HFFc6 (cell line): ENCODE results near the gene CHMP5. TPM values are rescaled to one million over a fixed set of nuclear protein-coding genes. Genes with fewer than 3 reads are reported as not detected.
A peak's percentile ranks its signal among the peaks of the same experiment; 100 is the strongest.

ENCODE experiments used
- DNase-seq: peaks from one replicate; pipeline ENCODE4 v3.0.0-alpha.2; 2018
- H3K27ac Mint-ChIP-seq: 2 replicates; pipeline ENCODE4 v1.8.0; 2020; ENCODE audit warnings: mild to moderate bottlenecking, mixed read lengths
- H3K27me3 Mint-ChIP-seq: 2 replicates; pipeline ENCODE4 v1.8.0; 2021; ENCODE audit warnings: mild to moderate bottlenecking, moderate library complexity, mixed read lengths; ENCODE audit not compliant: insufficient read depth
- H3K36me3 Mint-ChIP-seq: 2 replicates; pipeline ENCODE4 v1.8.0; 2021; ENCODE audit warnings: low read depth, mixed read lengths
- H3K4me1 Mint-ChIP-seq: 2 replicates; pipeline ENCODE4 v1.8.0; 2020; ENCODE audit warnings: low read depth, mixed read lengths
- H3K4me3 Mint-ChIP-seq: 2 replicates; pipeline ENCODE4 v1.8.0; 2020; ENCODE audit warnings: mild to moderate bottlenecking, moderate library complexity, mixed read lengths
- H3K9me3 Mint-ChIP-seq: 2 replicates; pipeline ENCODE4 v1.8.0; 2020; ENCODE audit warnings: mild to moderate bottlenecking, mixed read lengths
- long read RNA-seq: library from polyadenylated mRNA; unstranded; transcript quantifications from one replicate; pipeline ENCODE4 v2.0.0, GENCODE V29; 2019
- total RNA-seq, 6 experiments: library from RNA; stranded (reverse); fragmentation: NEBNext Ultra II Directional; extraction: Animal tissue kit (Norgen Biotek cat#: 25700); gene quantifications; 2 replicates in 1 of 6; 3 replicates in 5 of 6; pipeline ENCODE4 v1.2.3, GENCODE V29; 2021
- TF ChIP-seq, protein P1 (sequence below): fragments of 200-600 bp; sonication (generic); IDR thresholded peaks from 2 replicates; pipeline ENCODE4 v1.5.0; 2021; ENCODE audit warnings: antibody characterized with exemption, mild to moderate bottlenecking

The CHMP5 gene
- total RNA-seq = 10 to 100 TPM; 75.5 to 90.2 (median 78.8) TPM
- long read RNA-seq, transcript CHMP5-201 (8 exons, 1,477 nt) = major isoform, 215 of 228 reads
- long read RNA-seq, partial matches to known transcripts = 6 of 228 reads
- long read RNA-seq, other reads (novel, unspliced or antisense) = 7 of 228 reads

DNA sequence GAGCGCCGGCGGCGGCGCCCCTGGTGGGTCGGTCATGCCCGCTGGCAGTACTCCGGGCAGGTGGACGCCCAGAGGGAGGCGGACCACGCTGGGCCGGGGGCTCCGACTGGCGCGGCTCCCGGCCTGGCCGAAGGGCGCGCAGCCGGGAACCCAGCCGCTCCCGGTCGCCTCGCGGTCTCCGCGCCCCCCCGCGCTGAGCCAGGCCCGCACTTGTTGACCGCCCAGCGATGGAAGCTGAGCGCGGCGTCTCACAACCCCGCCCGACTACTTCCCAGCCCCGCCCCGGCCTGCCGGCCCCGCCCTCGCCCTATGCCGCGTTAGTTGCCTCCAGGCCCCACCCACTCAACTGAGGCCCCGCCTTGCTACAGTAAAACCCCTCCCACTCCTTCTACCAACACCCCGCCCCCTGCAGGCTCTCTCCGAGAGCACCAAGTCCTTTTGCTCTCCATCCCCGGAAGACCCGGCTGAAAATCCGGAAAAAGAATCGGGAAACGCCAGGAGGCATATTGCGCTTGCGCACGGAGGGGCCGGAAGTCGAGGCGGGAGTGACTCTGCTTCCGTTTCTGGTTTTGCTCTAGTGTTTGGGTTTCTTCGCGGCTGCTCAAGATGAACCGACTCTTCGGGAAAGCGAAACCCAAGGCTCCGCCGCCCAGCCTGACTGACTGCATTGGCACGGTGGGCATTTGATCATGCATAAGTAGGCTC lies at the start of gene CHMP5, which contains the start of gene BAG1:
Gene CHMP5 (plus strand): TSS at position 577 of the 705 bp plus-strand sequence. CDS start 30 bp downstream, at position 607.
Gene BAG1 (minus strand): TSS at position 236 of the 705 bp plus-strand sequence.
- peak within 1 kb of the TSS; percentile 99 for H3K4me3 Mint-ChIP-seq
- TF ChIP-seq, protein P1, sequence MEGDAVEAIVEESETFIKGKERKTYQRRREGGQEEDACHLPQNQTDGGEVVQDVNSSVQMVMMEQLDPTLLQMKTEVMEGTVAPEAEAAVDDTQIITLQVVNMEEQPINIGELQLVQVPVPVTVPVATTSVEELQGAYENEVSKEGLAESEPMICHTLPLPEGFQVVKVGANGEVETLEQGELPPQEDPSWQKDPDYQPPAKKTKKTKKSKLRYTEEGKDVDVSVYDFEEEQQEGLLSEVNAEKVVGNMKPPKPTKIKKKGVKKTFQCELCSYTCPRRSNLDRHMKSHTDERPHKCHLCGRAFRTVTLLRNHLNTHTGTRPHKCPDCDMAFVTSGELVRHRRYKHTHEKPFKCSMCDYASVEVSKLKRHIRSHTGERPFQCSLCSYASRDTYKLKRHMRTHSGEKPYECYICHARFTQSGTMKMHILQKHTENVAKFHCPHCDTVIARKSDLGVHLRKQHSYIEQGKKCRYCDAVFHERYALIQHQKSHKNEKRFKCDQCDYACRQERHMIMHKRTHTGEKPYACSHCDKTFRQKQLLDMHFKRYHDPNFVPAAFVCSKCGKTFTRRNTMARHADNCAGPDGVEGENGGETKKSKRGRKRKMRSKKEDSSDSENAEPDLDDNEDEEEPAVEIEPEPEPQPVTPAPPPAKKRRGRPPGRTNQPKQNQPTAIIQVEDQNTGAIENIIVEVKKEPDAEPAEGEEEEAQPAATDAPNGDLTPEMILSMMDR = peak; percentile 64; the same call in 1 of the 2 replicates
- H3K4me1 Mint-ChIP-seq = peaks cover 24% of the 10 kb centered on the region
- H3K27ac Mint-ChIP-seq = peak within 1 kb of the TSS; percentile 89
- H3K36me3 Mint-ChIP-seq = peaks cover 33% of the 10 kb centered on the region
- no peaks in the 10 kb centered on the region for H3K9me3 Mint-ChIP-seq
- H3K27me3 Mint-ChIP-seq = no peaks in the 10 kb centered on the region; the same call in none of the 2 replicates
- DNase-seq = peak; percentile 99

- peaks cover 15% of the 10 kb centered on the region for H3K27me3 Mint-ChIP-seq
- TF ChIP-seq, protein P1 = no peak
- H3K4me3 Mint-ChIP-seq = no peak overlapping the region
- no peak overlapping the region for H3K27ac Mint-ChIP-seq
- no peak for DNase-seq
- H3K9me3 Mint-ChIP-seq = no peaks in the 10 kb centered on the region
- peaks cover 12% of the 10 kb centered on the region for H3K4me1 Mint-ChIP-seq
- no peaks in the 10 kb centered on the region for H3K36me3 Mint-ChIP-seq
Observed at GRCh38 chr9:33220681-33221567, 43.9 kb upstream of the CHMP5 start.

DNA sequence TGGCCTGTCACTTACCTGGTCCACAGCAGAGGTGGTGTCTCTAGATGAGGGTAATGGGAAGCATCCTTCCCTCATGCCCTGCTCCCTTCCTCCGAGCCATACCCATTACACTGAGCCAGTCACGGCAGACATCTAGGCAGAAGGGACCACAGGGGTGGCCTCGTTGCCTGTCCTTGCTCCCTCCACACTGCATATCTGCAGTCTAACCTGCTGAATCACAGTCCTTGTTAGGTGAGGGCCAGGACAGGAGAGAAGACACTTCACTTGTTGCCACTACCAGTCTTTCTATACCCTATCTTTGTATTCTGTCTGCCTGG lies 43.3 kb upstream of the CHMP5 start:
- no peak for DNase-seq
- H3K9me3 Mint-ChIP-seq = no peaks in the 10 kb centered on the region
- peaks cover 12% of the 10 kb centered on the region for H3K27me3 Mint-ChIP-seq
- no peak overlapping the region for H3K4me3 Mint-ChIP-seq
- no peak overlapping the region for H3K27ac Mint-ChIP-seq
- H3K36me3 Mint-ChIP-seq = no peaks in the 10 kb centered on the region
- TF ChIP-seq, protein P1 = no peak
- peaks cover 14% of the 10 kb centered on the region for H3K4me1 Mint-ChIP-seq

DNA sequence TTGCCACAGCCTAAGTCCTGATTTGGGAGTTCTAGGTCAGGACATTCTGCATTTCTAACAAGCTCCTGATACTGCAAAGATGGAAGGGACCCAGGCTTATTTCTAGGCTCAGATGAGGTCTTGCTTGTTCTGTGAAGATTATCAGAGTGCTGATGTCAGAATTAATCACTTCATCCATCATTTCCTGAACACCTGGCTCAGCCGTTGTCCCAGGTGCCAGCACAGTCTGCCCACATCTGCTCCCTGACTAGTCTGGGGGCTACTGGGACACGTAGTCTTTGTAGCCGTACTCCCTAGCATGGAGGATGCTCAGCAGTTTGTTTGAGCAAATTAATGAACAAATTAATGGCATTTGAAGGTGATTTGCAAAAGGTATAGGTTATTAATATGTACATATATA lies 42.8 kb upstream of the CHMP5 start:
- H3K4me1 Mint-ChIP-seq = peaks cover 14% of the 10 kb centered on the region
- no peak overlapping the region for H3K4me3 Mint-ChIP-seq
- TF ChIP-seq, protein P1 = no peak
- no peaks in the 10 kb centered on the region for H3K36me3 Mint-ChIP-seq
- DNase-seq = no peak
- H3K27ac Mint-ChIP-seq = no peak overlapping the region
- peaks cover 7% of the 10 kb centered on the region for H3K27me3 Mint-ChIP-seq
- H3K9me3 Mint-ChIP-seq = no peaks in the 10 kb centered on the region

DNA sequence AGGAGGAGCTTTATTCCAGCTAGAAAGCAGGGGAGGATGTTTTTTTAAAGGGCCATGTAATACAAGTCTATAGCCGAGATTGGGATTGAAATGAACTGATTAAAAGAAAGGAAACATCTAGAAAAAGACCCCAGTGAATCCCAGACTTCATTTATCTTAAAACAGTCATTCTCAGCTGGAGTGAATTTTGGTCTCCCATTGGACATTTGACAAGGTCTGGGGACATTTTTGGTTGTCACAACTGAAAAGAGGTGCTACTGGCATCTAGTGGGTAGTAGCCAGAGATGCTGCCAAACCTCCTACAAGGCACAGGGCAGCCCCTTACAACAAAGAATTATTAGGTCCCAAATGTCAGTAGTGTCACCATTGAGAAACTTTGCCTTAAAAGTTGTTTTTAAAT lies 41.2 kb upstream of the CHMP5 start:
- Mint-ChIP-seq H3K4me3 (no peak overlapping the region), H3K27ac (no peak overlapping the region), H3K36me3 (no peaks in the 10 kb centered on the region), H3K27me3 (peaks cover 5% of the 10 kb centered on the region), H3K9me3 (no peaks in the 10 kb centered on the region), H3K4me1 (peaks cover 23% of the 10 kb centered on the region)
- DNase-seq = no peak
- TF ChIP-seq, protein P1 = peak; percentile 45; the same call in 1 of the 2 replicates
